Activated CD8-positive, alpha-beta memory T cell treated with anti-CD3 and anti-CD28 coated beads for 24 hours (primary cell): Measurements from ENCODE around the gene ZNF354C.
A peak's percentile ranks its signal among the peaks of the same experiment; 100 is the strongest.

ENCODE experiments used
- DNase-seq: peaks from one replicate; pipeline ENCODE4 v3.0.0-alpha.2; 2020

Gene ZNF354C

GRCh38 chr5:179114756-179115155 is 54.6 kb downstream of the ZNF354C start:
- no peak for DNase-seq

GRCh38 chr5:179115307-179115706 is 55.1 kb downstream of the ZNF354C start:
- DNase-seq, result no peak

- DNase-seq, result no peak
Observed at GRCh38 chr5:179115845-179116524, 55.8 kb downstream of the ZNF354C start.

- no peak for DNase-seq
Observed at GRCh38 chr5:179118338-179118737, 58.2 kb downstream of the ZNF354C start.

GRCh38 chr5:179118756-179119414 is 58.7 kb downstream of the ZNF354C start:
- no peak for DNase-seq

- DNase-seq, result no peak
Observed at GRCh38 chr5:179119415-179120170, 59.4 kb downstream of the ZNF354C start.

- DNase-seq, result no peak
Observed at GRCh38 chr5:179120421-179120861, 60.3 kb downstream of the ZNF354C start.

GRCh38 chr5:179120951-179121666 is 60.9 kb downstream of the ZNF354C start:
- peak; percentile 33 for DNase-seq

- no peak for DNase-seq
Observed at GRCh38 chr5:179121667-179122111, 61.5 kb downstream of the ZNF354C start.

- peak; percentile 46 for DNase-seq
Observed at GRCh38 chr5:179122411-179123108, 62.4 kb downstream of the ZNF354C start.

- DNase-seq, result peak; percentile 44
Observed at GRCh38 chr5:179123109-179123426, 62.9 kb downstream of the ZNF354C start.

GRCh38 chr5:179123491-179124272 is 63.5 kb downstream of the ZNF354C start:
- peak; percentile 35 for DNase-seq

GRCh38 chr5:179124273-179124852 is 64.2 kb downstream of the ZNF354C start:
- DNase-seq, result peak; percentile 32

GRCh38 chr5:179124853-179125788 is 64.9 kb downstream of the ZNF354C start:
- peak; percentile 32 for DNase-seq

- DNase-seq, result peak; percentile 38
Observed at GRCh38 chr5:179125789-179126505, 65.8 kb downstream of the ZNF354C start.

- peak; percentile 42 for DNase-seq
Observed at GRCh38 chr5:179126506-179126991, 66.4 kb downstream of the ZNF354C start.

- peak; percentile 40 for DNase-seq
Observed at GRCh38 chr5:179127136-179128040, 67.2 kb downstream of the ZNF354C start.

- no peak for DNase-seq
Observed at GRCh38 chr5:179128041-179128365, 67.8 kb downstream of the ZNF354C start.
